Epithelial cell of esophagus (primary cell): ENCODE data around the gene ZNF341.
"Not testable (repeated sequence)": the region's sequence is repeated elsewhere in the genome, so short reads cannot be mapped to it uniquely, and the experiment has no call there.

ENCODE experiments used
- DNase-seq: peaks from one replicate; pipeline ENCODE4 v3.0.0; 2010; ENCODE audit warnings: low read depth
- H3K4me3 ChIP-seq: 2 replicates; pipeline ENCODE4 v1.5.1; 2011; ENCODE audit warnings: mild to moderate bottlenecking, low read length, control low read depth
- CTCF ChIP-seq: IDR thresholded peaks from 2 replicates; pipeline ENCODE4 v1.5.1; 2011; ENCODE audit warnings: low read depth, mild to moderate bottlenecking, low read length, control low read depth, inconsistent platforms; ENCODE audit not compliant: insufficient read depth; ENCODE audit errors: missing control alignments

The ZNF341 gene

GRCh38 chr20:33693741-33694638 is 37.8 kb upstream of the ZNF341 start:
- H3K4me3 ChIP-seq, result no peak overlapping the region
- no peak for DNase-seq
- no peak for TF ChIP-seq CTCF

GRCh38 chr20:33694639-33695012 is 37.2 kb upstream of the ZNF341 start:
- H3K4me3 ChIP-seq, result no peak overlapping the region
- no peak for TF ChIP-seq CTCF
- DNase-seq, result no peak

- no peak for TF ChIP-seq CTCF
- H3K4me3 ChIP-seq, result no peak overlapping the region
- no peak for DNase-seq
These were observed 35.3 kb upstream of the ZNF341 start for GRCh38 chr20:33696448-33696847.

GRCh38 chr20:33697129-33697528 is 34.7 kb upstream of the ZNF341 start:
- DNase-seq, result no peak
- H3K4me3 ChIP-seq, result no peak overlapping the region

GRCh38 chr20:33698966-33699365 is 32.8 kb upstream of the ZNF341 start:
- not testable (repeated sequence) for DNase-seq, H3K4me3 ChIP-seq

More at GRCh38 chr20:33697129-33697528, 34.7 kb upstream of the ZNF341 start:
- no peak for TF ChIP-seq CTCF

GRCh38 chr20:33700696-33701441 is 30.9 kb upstream of the ZNF341 start:
- H3K4me3 ChIP-seq, DNase-seq: not testable (repeated sequence)

GRCh38 chr20:33701629-33702450 is 30.0 kb upstream of the ZNF341 start:
- no peak for DNase-seq
- no peak overlapping the region for H3K4me3 ChIP-seq
- no peak for TF ChIP-seq CTCF
